Measurements from ENCODE around the gene PLA2G10. TPM values are rescaled to one million over a fixed set of nuclear protein-coding genes. Genes with fewer than 3 reads are reported as not detected.

The PLA2G10 gene
- total RNA-seq, 6 experiments from 2014 or later, result not detected

DNA sequence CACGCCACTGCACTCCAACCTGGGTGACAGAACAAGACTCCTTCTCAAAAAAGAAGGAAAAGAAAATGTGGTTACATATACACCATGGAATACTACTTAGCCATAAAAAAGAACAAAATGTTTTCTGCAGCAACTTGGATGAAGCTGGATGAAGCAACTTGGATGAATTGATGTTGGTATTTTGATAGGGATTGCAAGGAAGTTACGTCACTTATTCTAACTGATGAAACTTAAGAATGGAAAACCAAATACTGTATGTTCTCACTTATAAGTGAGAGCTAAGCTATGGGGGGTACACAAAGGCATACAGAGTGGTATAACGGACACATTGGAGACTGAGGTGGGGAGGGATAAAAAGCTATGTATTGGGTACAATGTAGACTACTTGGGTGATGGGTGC lies 17.5 kb downstream of the PLA2G10 start:
- H3K4me1 ChIP-seq, result peaks cover 0 to 10% (median 3%) of the 10 kb centered on the region in 4 donors
- intact Hi-C loops (cut with DNase I), result no loop called here
- no peaks in the 10 kb centered on the region for H3K9me3 ChIP-seq
- no peak overlapping the region for H3K4me3 ChIP-seq
- no peaks in the 10 kb centered on the region for H3K36me3 ChIP-seq
- 67% methylated on average over 3 of the region's 3 CpGs for WGBS (ENCODE audit: insufficient coverage, low coverage, low lambda C conversion rate, missing lambda C conversion rate)
- ATAC-seq, result no peak
- no peak for TF ChIP-seq POLR2A (IDR thresholded peaks at IDR 0.05)
- TF ChIP-seq, protein P1, sequence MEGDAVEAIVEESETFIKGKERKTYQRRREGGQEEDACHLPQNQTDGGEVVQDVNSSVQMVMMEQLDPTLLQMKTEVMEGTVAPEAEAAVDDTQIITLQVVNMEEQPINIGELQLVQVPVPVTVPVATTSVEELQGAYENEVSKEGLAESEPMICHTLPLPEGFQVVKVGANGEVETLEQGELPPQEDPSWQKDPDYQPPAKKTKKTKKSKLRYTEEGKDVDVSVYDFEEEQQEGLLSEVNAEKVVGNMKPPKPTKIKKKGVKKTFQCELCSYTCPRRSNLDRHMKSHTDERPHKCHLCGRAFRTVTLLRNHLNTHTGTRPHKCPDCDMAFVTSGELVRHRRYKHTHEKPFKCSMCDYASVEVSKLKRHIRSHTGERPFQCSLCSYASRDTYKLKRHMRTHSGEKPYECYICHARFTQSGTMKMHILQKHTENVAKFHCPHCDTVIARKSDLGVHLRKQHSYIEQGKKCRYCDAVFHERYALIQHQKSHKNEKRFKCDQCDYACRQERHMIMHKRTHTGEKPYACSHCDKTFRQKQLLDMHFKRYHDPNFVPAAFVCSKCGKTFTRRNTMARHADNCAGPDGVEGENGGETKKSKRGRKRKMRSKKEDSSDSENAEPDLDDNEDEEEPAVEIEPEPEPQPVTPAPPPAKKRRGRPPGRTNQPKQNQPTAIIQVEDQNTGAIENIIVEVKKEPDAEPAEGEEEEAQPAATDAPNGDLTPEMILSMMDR (IDR thresholded peaks at IDR 0.05), result no peak
- no peak for DNase-seq
- H3K27me3 ChIP-seq, result no peaks in the 10 kb centered on the region
- H3K27ac ChIP-seq, result no peak overlapping the region

DNA sequence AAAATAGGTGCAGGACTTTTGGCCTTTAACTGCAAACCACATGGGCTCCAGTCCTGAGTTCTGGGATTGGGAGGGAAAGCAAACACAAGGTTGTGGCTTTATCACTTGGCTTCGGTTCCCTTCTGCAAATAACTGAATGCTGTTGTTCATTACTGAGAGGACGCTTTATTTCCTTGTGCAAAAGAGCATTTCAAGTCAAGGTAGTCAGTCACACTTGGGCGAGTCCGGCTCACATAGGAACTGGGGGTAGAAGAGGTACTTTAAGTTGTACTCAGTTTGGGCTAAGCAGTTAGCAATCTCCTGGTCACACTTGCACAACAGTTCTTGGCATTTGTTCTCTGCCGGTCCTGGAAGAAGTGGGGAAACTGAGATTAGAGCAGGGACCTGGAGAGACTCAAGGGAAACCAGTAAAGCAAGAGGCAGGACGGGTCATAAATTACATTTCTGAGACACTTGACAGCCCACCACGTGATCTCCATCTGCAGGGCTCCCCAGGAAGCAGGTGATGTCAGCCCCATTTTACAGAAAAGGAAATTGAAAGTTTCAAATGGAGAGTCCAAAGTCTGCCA lies 21.6 kb downstream of the PLA2G10 start:
- 45% methylated on average over 7 of the region's 7 CpGs for WGBS (ENCODE audit: insufficient coverage, low coverage, low lambda C conversion rate, missing lambda C conversion rate)
- H3K36me3 ChIP-seq, result peaks cover 0 to 10% (median 0%) of the 10 kb centered on the region in 4 donors
- no peaks in the 10 kb centered on the region for H3K27me3 ChIP-seq
- peaks cover 0 to 15% (median 3%) of the 10 kb centered on the region in 4 donors for H3K4me1 ChIP-seq
- intact Hi-C loops (cut with DNase I), result no loop called here
- DNase-seq (no peak), ATAC-seq (peak; percentile 69 to 81 (median 74))
- no peaks in the 10 kb centered on the region for H3K9me3 ChIP-seq
- TF ChIP-seq, protein P1 (IDR thresholded peaks at IDR 0.05), result no peak
- TF ChIP-seq POLR2A (IDR thresholded peaks at IDR 0.05), result no peak
- no peak overlapping the region for H3K4me3 ChIP-seq
- H3K27ac ChIP-seq, result no peak overlapping the region

DNA sequence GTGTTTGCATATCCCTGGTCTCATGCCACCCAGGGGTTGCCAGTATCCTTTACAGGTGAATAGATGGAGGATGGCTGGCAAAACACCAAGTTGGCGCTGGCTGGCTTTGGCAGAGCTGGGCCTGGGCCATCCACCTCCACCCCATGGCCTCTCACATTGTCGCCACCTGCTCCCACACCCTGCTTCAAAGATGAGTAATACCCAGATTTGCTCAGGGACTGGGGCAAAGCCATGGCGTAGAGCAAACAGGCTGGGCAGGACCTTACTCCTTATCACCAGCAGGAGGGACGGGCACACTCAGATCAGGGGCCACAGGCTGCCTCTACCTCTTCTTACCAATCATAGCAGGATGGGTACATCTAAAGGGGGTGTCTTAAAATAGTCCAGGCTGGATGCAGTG lies 24.3 kb downstream of the PLA2G10 start:
- intact Hi-C loops (cut with DNase I), result no loop called here
- ATAC-seq, result peak; percentile 26 to 70 (median 40)

DNA sequence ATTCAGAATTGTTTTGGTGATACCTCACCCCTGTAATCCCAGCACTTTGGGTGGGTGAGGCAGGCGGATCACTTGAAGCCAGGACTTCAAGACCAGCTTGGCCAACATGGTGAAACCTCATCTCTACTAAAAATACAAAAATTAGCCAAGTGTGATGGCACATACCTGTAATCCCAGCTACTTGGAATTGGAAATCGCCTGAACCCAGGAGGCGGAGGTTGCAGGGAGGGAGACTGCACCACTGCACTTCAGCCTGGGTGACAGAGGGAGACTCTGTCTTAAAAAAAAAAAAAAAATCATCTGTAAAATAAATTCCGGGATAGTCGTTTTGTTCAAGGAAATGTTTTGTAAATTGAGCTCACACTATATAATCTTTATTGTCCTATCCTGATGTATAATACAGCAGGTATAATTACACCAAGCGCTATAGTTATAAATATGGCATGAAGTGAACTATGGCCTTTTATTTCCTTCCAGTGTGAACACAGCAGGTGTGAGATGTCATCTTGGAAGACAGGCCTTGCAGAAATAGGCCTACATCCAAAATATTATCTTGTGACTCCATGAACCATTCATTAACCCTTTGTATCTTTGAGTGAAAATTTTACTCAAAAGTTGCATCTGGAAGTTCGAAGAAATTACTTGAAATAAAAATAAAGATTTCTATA lies 25.4 kb downstream of the PLA2G10 start:
- 81% methylated on average over 7 of the region's 7 CpGs for WGBS (ENCODE audit: insufficient coverage, low coverage, low lambda C conversion rate, missing lambda C conversion rate)
- TF ChIP-seq, protein P1 (IDR thresholded peaks at IDR 0.05), result no peak
- TF ChIP-seq POLR2A (IDR thresholded peaks at IDR 0.05), result no peak
- DNase-seq, result no peak
- Histone ChIP-seq H3K9me3 (no peaks in the 10 kb centered on the region), H3K4me1 (peaks cover 0 to 17% (median 3%) of the 10 kb centered on the region in 4 donors), H3K27ac (no peak overlapping the region), H3K4me3 (no peak overlapping the region), H3K27me3 (no peaks in the 10 kb centered on the region), H3K36me3 (peaks cover 0 to 44% (median 11%) of the 10 kb centered on the region in 4 donors)
- intact Hi-C loops (cut with DNase I), result no loop called here
- ATAC-seq, result no peak

More for the DNA sequence above, 24.3 kb downstream of the PLA2G10 start:
- Histone ChIP-seq H3K27me3 (no peaks in the 10 kb centered on the region), H3K36me3 (peaks cover 0 to 33% (median 9%) of the 10 kb centered on the region in 4 donors), H3K4me3 (no peak overlapping the region), H3K4me1 (peaks cover 0 to 17% (median 3%) of the 10 kb centered on the region in 4 donors), H3K27ac (no peak overlapping the region), H3K9me3 (no peaks in the 10 kb centered on the region)
- WGBS (ENCODE audit: insufficient coverage, low coverage, low lambda C conversion rate, missing lambda C conversion rate), result no CpG with 5 or more reads among the region's 4 CpGs
- peak in 2 of 3 donors; percentile 50 to 60 for DNase-seq
- no peak for TF ChIP-seq POLR2A (IDR thresholded peaks at IDR 0.05)
- TF ChIP-seq, protein P1 (IDR thresholded peaks at IDR 0.05), result peak in 1 of 4 donors; percentile 7

Measured in right lobe of liver (tissue), 6 donors.